ENCODE results near the gene TNPO1.

DNA sequence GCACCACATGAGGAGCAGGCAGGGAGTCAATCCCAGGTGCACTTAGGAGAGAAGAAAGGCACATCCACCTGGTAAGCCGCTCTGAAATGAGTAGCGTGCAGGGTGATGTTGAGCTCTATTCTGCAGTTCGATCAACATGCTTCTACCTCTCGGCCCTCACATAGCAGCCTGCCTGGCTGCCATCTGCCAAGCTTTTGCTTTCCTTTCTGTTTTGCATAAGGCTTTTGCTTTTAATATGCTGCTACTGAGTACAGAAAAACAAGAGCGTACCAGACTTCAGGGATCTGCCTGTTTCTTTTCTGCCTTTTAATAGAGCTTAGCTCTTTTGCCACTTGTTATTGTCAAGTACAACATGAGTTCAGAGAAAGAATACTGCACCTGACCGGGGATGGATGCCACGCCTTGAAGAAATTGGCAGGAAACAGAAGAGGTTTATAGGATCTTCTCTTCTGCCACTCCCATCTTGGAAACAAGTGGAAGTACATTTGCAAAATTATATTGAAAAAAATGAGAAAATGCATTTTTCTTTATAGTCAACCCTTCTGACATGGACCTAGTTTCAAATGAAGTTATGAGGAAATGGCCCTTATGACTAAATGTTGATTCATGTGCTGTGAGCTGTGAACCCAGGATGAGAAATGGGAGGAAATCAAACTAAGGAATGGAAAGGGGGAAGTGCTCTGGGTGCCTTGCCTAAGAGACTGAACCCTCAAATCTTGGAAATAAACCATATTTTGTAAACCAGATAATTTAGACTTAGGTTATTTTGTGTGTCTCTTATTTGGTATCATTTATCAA, 135.4 kb downstream of the TNPO1 start:
- no peak for TF ChIP-seq ZMAT3 (CRISPR knock-in tag; conservative IDR thresholded peaks at IDR 0.05)
- no peak for TF ChIP-seq ZBTB38 (CRISPR knock-in tag; IDR thresholded peaks at IDR 0.05)
